Esophagus squamous epithelium (tissue), 5 donors: ENCODE measurements around the gene OR10A4. TPM values are rescaled to one million over a fixed set of nuclear protein-coding genes. Genes with fewer than 3 reads are reported as not detected.
"Not testable (repeated sequence)": the region's sequence is repeated elsewhere in the genome, so short reads cannot be mapped to it uniquely, and the experiment has no call there.

Source experiments
- DNase-seq: peaks from one replicate; lab custom pipeline; 2025; lab: John Stamatoyannopoulos, UW
- H3K27ac ChIP-seq, 4 donors: fragments of 200-600 bp; sonication (generic); one replicate each; pipeline ENCODE4 v1.5.1; 2016 to 2019; ENCODE audit warnings: mild to moderate bottlenecking in 1 of 4
- H3K27me3 ChIP-seq, 4 donors: fragments of 200-600 bp; sonication (generic); 1 replicate in 3 of 4; 2 replicates in 1 of 4; pipeline versions ENCODE4 v1.5.1 to v1.6.0; 2017 to 2021; ENCODE audit warnings: antibody characterized with exemption in 1 of 4
- H3K36me3 ChIP-seq, 3 donors: fragments of 200-600 bp; sonication (generic); one replicate each; pipeline ENCODE4 v1.5.1; 2016 to 2019
- H3K4me1 ChIP-seq, 3 donors: fragments of 200-600 bp; sonication (generic); one replicate each; pipeline ENCODE4 v1.5.1; 2017 to 2019
- H3K4me3 ChIP-seq, 4 donors: fragments of 200-600 bp; sonication (generic); 1 replicate in 3 of 4; 2 replicates in 1 of 4; pipeline ENCODE4 v1.5.1; 2016 to 2019; ENCODE audit warnings: mild to moderate bottlenecking in 2 of 4, moderate library complexity in 1 of 4
- H3K9me3 ChIP-seq, 3 donors: fragments of 200-600 bp; sonication (generic); one replicate each; pipeline ENCODE4 v1.5.1; 2016 to 2019
- CTCF ChIP-seq, 6 experiments: fragments of 450-650 bp in 4 of 6; fragments of 200-600 bp in 2 of 6; sonication (generic) in 2 of 6; IDR thresholded peaks; one replicate each; pipeline ENCODE4 v1.5.1; 2016 to 2019; ENCODE audit warnings: antibody characterized with exemption in 6 of 6, mild to moderate bottlenecking in 4 of 6, moderate library complexity in 4 of 6
- POLR2A ChIP-seq, 4 donors: fragments of 450-650 bp; IDR thresholded peaks; one replicate each; pipeline ENCODE4 v1.6.1; 2017; ENCODE audit warnings: antibody characterized with exemption in 4 of 4, mild to moderate bottlenecking in 4 of 4, moderate library complexity in 3 of 4
- WGBS, 2 donors: methylation state at CpG; one replicate each; pipeline ENCODE4 v1.1.5; 2018; 5-methylcytosine and 5-hydroxymethylcytosine counted together
- intact Hi-C: fragments of 100-400 bp; cut with DNase I; formaldehyde crosslinking; loops from one replicate; pipeline ENCODE4 v1.15.0; 2022
- total RNA-seq, 4 donors: library from RNA; depleted of rRNA; stranded (reverse); fragments of >200 nt; gene quantifications; one replicate each; pipeline ENCODE4 v1.1.0, GENCODE V29; 2016
- donor health status: DM: yes; HTN: yes; CAD: no.

Gene OR10A4
- total RNA-seq, 4 donors from 2014 or later, result not detected

- H3K27ac ChIP-seq, result no peak overlapping the region
- no peaks in the 10 kb centered on the region for H3K27me3 ChIP-seq
- H3K9me3 ChIP-seq, result no peaks in the 10 kb centered on the region
- DNase-seq, result no peak
- H3K4me3 ChIP-seq, result no peak overlapping the region
- H3K4me1 ChIP-seq, result no peaks in the 10 kb centered on the region
- intact Hi-C loops, result no loop called here
- WGBS, 2 donors, result 41 to 42% methylated on average over 2 of the region's 2 CpGs
- TF ChIP-seq CTCF (IDR thresholded peaks at IDR 0.05), result no peak
- TF ChIP-seq POLR2A (IDR thresholded peaks at IDR 0.05), result no peak
- H3K36me3 ChIP-seq, result no peaks in the 10 kb centered on the region
These were observed 32.8 kb upstream of the OR10A4 start for GRCh38 chr11:6843670-6844069.

GRCh38 chr11:6844356-6844755 is 32.1 kb upstream of the OR10A4 start:
- 78 to 87% methylated on average over 5 of the region's 5 CpGs for WGBS, 2 donors

GRCh38 chr11:6845383-6845782 is 31.0 kb upstream of the OR10A4 start, which contains the start of gene OR10A5:
Gene OR10A5, plus strand, starts transcription at chr11:6845683. Its CDS starts 0 bp downstream, at chr11:6845683.
- Histone ChIP-seq H3K36me3 (no peaks in the 10 kb centered on the region), H3K9me3 (no peaks in the 10 kb centered on the region), H3K27ac (no peak within 1 kb of the TSS), H3K4me1 (no peaks in the 10 kb centered on the region), H3K4me3 (no peak within 1 kb of the TSS), H3K27me3 (no peaks in the 10 kb centered on the region)
- TF ChIP-seq CTCF (IDR thresholded peaks at IDR 0.05) (no peak), POLR2A (IDR thresholded peaks at IDR 0.05) (no peak)
- intact Hi-C loops, result no loop called here
- WGBS, 2 donors, result 68 to 70% methylated on average over 3 of the region's 3 CpGs
- no peak for DNase-seq

More at GRCh38 chr11:6844356-6844755, 32.1 kb upstream of the OR10A4 start:
- H3K9me3 ChIP-seq, result no peaks in the 10 kb centered on the region
- no peak overlapping the region for H3K4me3 ChIP-seq
- TF ChIP-seq CTCF (IDR thresholded peaks at IDR 0.05) (no peak), POLR2A (IDR thresholded peaks at IDR 0.05) (no peak)
- intact Hi-C loops, result no loop called here
- no peaks in the 10 kb centered on the region for H3K27me3 ChIP-seq
- no peak for DNase-seq
- no peaks in the 10 kb centered on the region for H3K36me3 ChIP-seq
- no peaks in the 10 kb centered on the region for H3K4me1 ChIP-seq
- H3K27ac ChIP-seq, result no peak overlapping the region

GRCh38 chr11:6850526-6850925 is 25.9 kb upstream of the OR10A4 start:
- no peak for DNase-seq
- Histone ChIP-seq H3K9me3 (no peaks in the 10 kb centered on the region), H3K4me1 (no peaks in the 10 kb centered on the region), H3K27ac (no peak overlapping the region), H3K36me3 (no peaks in the 10 kb centered on the region), H3K27me3 (no peaks in the 10 kb centered on the region), H3K4me3 (no peak overlapping the region)
- TF ChIP-seq POLR2A (IDR thresholded peaks at IDR 0.05), result no peak
- no peak for TF ChIP-seq CTCF (IDR thresholded peaks at IDR 0.05)
- WGBS, 2 donors, result 72 to 76% methylated on average over 2 of the region's 2 CpGs
- intact Hi-C loops, result no loop called here

GRCh38 chr11:6854801-6855200 is 21.6 kb upstream of the OR10A4 start:
- intact Hi-C loops, H3K4me3 ChIP-seq, H3K9me3 ChIP-seq, H3K27ac ChIP-seq, H3K4me1 ChIP-seq, DNase-seq, H3K36me3 ChIP-seq, H3K27me3 ChIP-seq: not testable (repeated sequence)
- 87 to 92% methylated on average over 6 of the region's 6 CpGs for WGBS, 2 donors

- H3K27ac ChIP-seq, result no peak overlapping the region
- H3K4me1 ChIP-seq, result no peaks in the 10 kb centered on the region
- no peak for DNase-seq
- no peaks in the 10 kb centered on the region for H3K27me3 ChIP-seq
- TF ChIP-seq CTCF (IDR thresholded peaks at IDR 0.05), result no peak
- TF ChIP-seq POLR2A (IDR thresholded peaks at IDR 0.05), result no peak
- 46 to 83% methylated on average over 1 of the region's 1 CpG for WGBS, 2 donors
- no peak overlapping the region for H3K4me3 ChIP-seq
- intact Hi-C loops, result no loop called here
- H3K9me3 ChIP-seq, result no peaks in the 10 kb centered on the region
- H3K36me3 ChIP-seq, result no peaks in the 10 kb centered on the region
These were observed 20.4 kb upstream of the OR10A4 start for GRCh38 chr11:6855971-6856541.
